Liver (tissue), 9 donors: Measurements from ENCODE around the gene ARHGAP10. TPM values are rescaled to one million over a fixed set of nuclear protein-coding genes. Genes with fewer than 3 reads are reported as not detected.

Experiments used
- DNase-seq: peaks from one replicate; pipeline ENCODE4 v3.0.0-alpha.2; 2017; ENCODE audit warnings: low spot score
- H3K27ac ChIP-seq, 2 donors: one replicate each; pipeline ENCODE4 v1.7.0; 2013; ENCODE audit warnings: inconsistent platforms in 2 of 2, low read length in 2 of 2, control low read depth in 1 of 2, low read depth in 1 of 2, mild to moderate bottlenecking in 1 of 2
- H3K27me3 ChIP-seq, 4 donors: one replicate each; pipeline versions ENCODE4 v1.6.1 to v1.7.0; 2013; ENCODE audit warnings: low read length in 3 of 4, inconsistent platforms in 1 of 4, mild to moderate bottlenecking in 1 of 4, moderate library complexity in 1 of 4; ENCODE audit not compliant: control insufficient read depth in 4 of 4, insufficient read depth in 4 of 4
- H3K36me3 ChIP-seq, 4 donors: one replicate each; pipeline versions ENCODE4 v1.6.1 to v1.7.0; 2013; ENCODE audit warnings: low read length in 3 of 4, mild to moderate bottlenecking in 3 of 4, low read depth in 1 of 4, moderate library complexity in 1 of 4; ENCODE audit not compliant: control insufficient read depth in 4 of 4, insufficient read depth in 3 of 4
- H3K4me1 ChIP-seq, 4 donors: one replicate each; pipeline versions ENCODE4 v1.6.1 to v1.7.0; 2013; ENCODE audit warnings: low read length in 3 of 4, mild to moderate bottlenecking in 3 of 4, moderate library complexity in 1 of 4; ENCODE audit not compliant: control insufficient read depth in 4 of 4, insufficient read depth in 4 of 4
- H3K4me3 ChIP-seq, 3 donors: one replicate each; pipeline versions ENCODE4 v1.6.1 to v1.7.0; 2013; ENCODE audit warnings: low read length in 3 of 3, control low read depth in 1 of 3, low read depth in 1 of 3, mild to moderate bottlenecking in 1 of 3
- H3K9ac ChIP-seq, 2 donors: one replicate each; pipeline ENCODE4 v1.7.0; 2013; ENCODE audit warnings: low read length in 2 of 2, mild to moderate bottlenecking in 2 of 2, moderate library complexity in 2 of 2, control low read depth in 1 of 2, low read depth in 1 of 2
- H3K9me3 ChIP-seq, 4 donors: one replicate each; pipeline versions ENCODE4 v1.6.1 to v1.7.0; 2013; ENCODE audit warnings: low read length in 3 of 4; ENCODE audit not compliant: control insufficient read depth in 4 of 4
- EGR1 ChIP-seq, 2 donors: IDR thresholded peaks; 2 replicates each; pipeline ENCODE4 v1.6.1; 2016 to 2018; ENCODE audit warnings: antibody characterized with exemption in 2 of 2, low read depth in 2 of 2
- FOXA2 ChIP-seq: IDR thresholded peaks from 2 replicates; pipeline ENCODE4 v1.6.1; 2016; ENCODE audit warnings: antibody characterized with exemption
- HNF4A ChIP-seq, 2 donors: conservative IDR thresholded peaks; 2 replicates each; pipeline ENCODE4 v1.6.1; 2016; ENCODE audit warnings: antibody characterized with exemption in 2 of 2, mild to moderate bottlenecking in 2 of 2
- JUND ChIP-seq, 2 donors: IDR thresholded peaks; 2 replicates each; pipeline ENCODE4 v1.6.1; 2016; ENCODE audit warnings: antibody characterized with exemption in 2 of 2
- NR2F2 ChIP-seq: IDR thresholded peaks from 2 replicates; pipeline ENCODE4 v1.6.1; 2016; ENCODE audit warnings: antibody characterized with exemption
- RAD21 ChIP-seq, 2 donors: IDR thresholded peaks; 2 replicates each; pipeline ENCODE4 v1.6.1; 2016; ENCODE audit warnings: antibody characterized with exemption in 2 of 2, mild to moderate bottlenecking in 2 of 2
- RXRA ChIP-seq, 2 donors: IDR thresholded peaks; 2 replicates each; pipeline ENCODE4 v1.6.1; 2017 to 2018; ENCODE audit warnings: antibody characterized with exemption in 2 of 2, mild to moderate bottlenecking in 1 of 2
- SP1 ChIP-seq: IDR thresholded peaks from 2 replicates; pipeline ENCODE4 v1.6.1; 2018; ENCODE audit warnings: antibody characterized with exemption, mild to moderate bottlenecking
- TAF1 ChIP-seq: conservative IDR thresholded peaks from 2 replicates; pipeline ENCODE4 v1.6.1; 2016; ENCODE audit warnings: antibody characterized with exemption, mild to moderate bottlenecking
- YY1 ChIP-seq: IDR thresholded peaks from 2 replicates; pipeline ENCODE4 v1.6.1; 2016; ENCODE audit warnings: antibody characterized with exemption, mild to moderate bottlenecking
- WGBS: extraction: QIAGEN DNeasy Blood & Tissue Kit; methylation state at CpG from one replicate; pipeline ENCODE4 v1.1.7; 2013; 5-methylcytosine and 5-hydroxymethylcytosine counted together
- polyA plus RNA-seq, 2 donors: library from polyadenylated mRNA; stranded (reverse) in 1 of 2; unstranded in 1 of 2; fragments of 200-250 nt in 1 of 2; fragments of >200 nt in 1 of 2; fragmentation: Nextera tagmentation in 1 of 2; extraction: Ambion mirVana in 1 of 2; gene quantifications; one replicate each; pipeline versions ENCODE4 v1.2.1 to v1.2.3, GENCODE V29; 2013 to 2015
- total RNA-seq, 2 donors: library from RNA; depleted of rRNA; stranded (reverse); fragments of >200 nt; gene quantifications; one replicate each; pipeline ENCODE4 v1.2.3, GENCODE V29; 2014
- TF ChIP-seq, protein P1 (sequence below): fragments of 150-350 bp; IDR thresholded peaks from 2 replicates; pipeline ENCODE4 v1.5.1; 2017; ENCODE audit warnings: improper control_type of control experiment, low read depth, low read length; ENCODE audit not compliant: missing input control
- TF ChIP-seq, protein P2 (sequence below): IDR thresholded peaks from 2 replicates; pipeline ENCODE4 v1.6.1; 2016; ENCODE audit warnings: antibody characterized with exemption
- TF ChIP-seq, protein P3 (sequence below): IDR thresholded peaks from 2 replicates; pipeline ENCODE4 v1.6.1; 2016; ENCODE audit warnings: antibody characterized with exemption, mild to moderate bottlenecking
- TF ChIP-seq, protein P4 (sequence below): IDR thresholded peaks from 2 replicates; pipeline ENCODE4 v1.6.1; 2016; ENCODE audit warnings: antibody characterized with exemption
- TF ChIP-seq, protein P5 (sequence below): IDR thresholded peaks from 2 replicates; pipeline ENCODE4 v1.6.1; 2016; ENCODE audit warnings: antibody characterized with exemption
- donor health status: healthy.
- donor health status: healthy.
- donor health status: healthy.
- donor health status: healthy.
- donor health status: healthy.

Gene ARHGAP10
- total and polyA plus RNA-seq, 4 donors = 1.5 to 13.0 (median 4.3) TPM

DNA sequence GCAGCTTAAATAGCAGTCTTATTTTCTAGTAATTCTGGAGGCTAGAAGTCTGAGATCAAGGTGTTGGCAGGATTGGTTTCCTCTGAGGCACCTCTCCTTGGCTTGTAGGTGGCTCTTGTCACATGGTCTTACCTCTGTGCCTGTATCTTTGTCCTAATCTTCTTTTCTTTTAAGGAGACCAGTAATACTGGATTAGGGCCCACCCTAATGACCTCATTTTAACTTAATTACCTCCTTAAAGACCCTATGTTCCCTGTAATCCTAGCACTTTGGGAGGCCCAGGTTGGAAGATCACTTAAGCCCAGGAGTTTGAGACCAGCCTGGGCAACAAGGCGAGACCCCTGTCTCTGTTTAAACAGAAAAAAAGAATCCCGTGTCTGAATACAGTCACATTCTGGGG is 38.9 kb downstream of the ARHGAP10 start:
- no peaks in the 10 kb centered on the region for H3K27me3 ChIP-seq
- DNase-seq = no peak

DNA sequence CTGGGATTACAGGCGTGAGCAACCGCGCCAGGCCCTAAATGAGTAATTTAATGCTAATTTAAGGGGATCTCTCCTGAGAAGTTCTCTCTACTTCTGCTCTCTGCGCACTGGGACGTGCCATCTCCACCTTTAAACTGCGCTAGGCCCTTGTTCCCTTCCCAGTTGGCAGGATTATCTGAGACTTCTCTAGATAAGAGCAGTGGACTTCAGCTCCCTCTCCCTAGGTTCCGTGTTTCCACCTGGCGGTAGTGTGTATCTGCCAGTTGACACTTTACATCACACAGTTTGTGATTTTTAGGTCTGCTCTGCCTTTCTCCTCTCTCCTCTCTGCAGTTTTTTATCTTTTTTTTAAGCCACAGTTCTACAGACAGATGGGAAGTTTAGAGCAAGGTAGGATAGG is 40.2 kb downstream of the ARHGAP10 start:
- DNase-seq = no peak
- H3K9ac ChIP-seq = no peak overlapping the region
- no peak overlapping the region for H3K4me3 ChIP-seq
- TF ChIP-seq, protein P1, sequence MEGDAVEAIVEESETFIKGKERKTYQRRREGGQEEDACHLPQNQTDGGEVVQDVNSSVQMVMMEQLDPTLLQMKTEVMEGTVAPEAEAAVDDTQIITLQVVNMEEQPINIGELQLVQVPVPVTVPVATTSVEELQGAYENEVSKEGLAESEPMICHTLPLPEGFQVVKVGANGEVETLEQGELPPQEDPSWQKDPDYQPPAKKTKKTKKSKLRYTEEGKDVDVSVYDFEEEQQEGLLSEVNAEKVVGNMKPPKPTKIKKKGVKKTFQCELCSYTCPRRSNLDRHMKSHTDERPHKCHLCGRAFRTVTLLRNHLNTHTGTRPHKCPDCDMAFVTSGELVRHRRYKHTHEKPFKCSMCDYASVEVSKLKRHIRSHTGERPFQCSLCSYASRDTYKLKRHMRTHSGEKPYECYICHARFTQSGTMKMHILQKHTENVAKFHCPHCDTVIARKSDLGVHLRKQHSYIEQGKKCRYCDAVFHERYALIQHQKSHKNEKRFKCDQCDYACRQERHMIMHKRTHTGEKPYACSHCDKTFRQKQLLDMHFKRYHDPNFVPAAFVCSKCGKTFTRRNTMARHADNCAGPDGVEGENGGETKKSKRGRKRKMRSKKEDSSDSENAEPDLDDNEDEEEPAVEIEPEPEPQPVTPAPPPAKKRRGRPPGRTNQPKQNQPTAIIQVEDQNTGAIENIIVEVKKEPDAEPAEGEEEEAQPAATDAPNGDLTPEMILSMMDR = no peak
- TF ChIP-seq JUND (IDR thresholded peaks at IDR 0.05) = no peak
- TF ChIP-seq SP1 = no peak
- TF ChIP-seq YY1 = no peak
- TF ChIP-seq, protein P2, sequence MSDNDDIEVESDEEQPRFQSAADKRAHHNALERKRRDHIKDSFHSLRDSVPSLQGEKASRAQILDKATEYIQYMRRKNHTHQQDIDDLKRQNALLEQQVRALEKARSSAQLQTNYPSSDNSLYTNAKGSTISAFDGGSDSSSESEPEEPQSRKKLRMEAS = no peak
- TF ChIP-seq, protein P3, sequence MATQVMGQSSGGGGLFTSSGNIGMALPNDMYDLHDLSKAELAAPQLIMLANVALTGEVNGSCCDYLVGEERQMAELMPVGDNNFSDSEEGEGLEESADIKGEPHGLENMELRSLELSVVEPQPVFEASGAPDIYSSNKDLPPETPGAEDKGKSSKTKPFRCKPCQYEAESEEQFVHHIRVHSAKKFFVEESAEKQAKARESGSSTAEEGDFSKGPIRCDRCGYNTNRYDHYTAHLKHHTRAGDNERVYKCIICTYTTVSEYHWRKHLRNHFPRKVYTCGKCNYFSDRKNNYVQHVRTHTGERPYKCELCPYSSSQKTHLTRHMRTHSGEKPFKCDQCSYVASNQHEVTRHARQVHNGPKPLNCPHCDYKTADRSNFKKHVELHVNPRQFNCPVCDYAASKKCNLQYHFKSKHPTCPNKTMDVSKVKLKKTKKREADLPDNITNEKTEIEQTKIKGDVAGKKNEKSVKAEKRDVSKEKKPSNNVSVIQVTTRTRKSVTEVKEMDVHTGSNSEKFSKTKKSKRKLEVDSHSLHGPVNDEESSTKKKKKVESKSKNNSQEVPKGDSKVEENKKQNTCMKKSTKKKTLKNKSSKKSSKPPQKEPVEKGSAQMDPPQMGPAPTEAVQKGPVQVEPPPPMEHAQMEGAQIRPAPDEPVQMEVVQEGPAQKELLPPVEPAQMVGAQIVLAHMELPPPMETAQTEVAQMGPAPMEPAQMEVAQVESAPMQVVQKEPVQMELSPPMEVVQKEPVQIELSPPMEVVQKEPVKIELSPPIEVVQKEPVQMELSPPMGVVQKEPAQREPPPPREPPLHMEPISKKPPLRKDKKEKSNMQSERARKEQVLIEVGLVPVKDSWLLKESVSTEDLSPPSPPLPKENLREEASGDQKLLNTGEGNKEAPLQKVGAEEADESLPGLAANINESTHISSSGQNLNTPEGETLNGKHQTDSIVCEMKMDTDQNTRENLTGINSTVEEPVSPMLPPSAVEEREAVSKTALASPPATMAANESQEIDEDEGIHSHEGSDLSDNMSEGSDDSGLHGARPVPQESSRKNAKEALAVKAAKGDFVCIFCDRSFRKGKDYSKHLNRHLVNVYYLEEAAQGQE = no peak
- TF ChIP-seq FOXA2 = no peak
- no peak for TF ChIP-seq NR2F2
- TF ChIP-seq RAD21 (IDR thresholded peaks at IDR 0.05) = no peak
- TF ChIP-seq TAF1 = no peak
- no peak overlapping the region for H3K27ac ChIP-seq
- 82% methylated on average over 8 of the region's 8 CpGs for WGBS
- peaks cover 0 to 1% (median 0%) of the 10 kb centered on the region in 4 donors for H3K4me1 ChIP-seq
- H3K9me3 ChIP-seq = no peaks in the 10 kb centered on the region
- no peaks in the 10 kb centered on the region for H3K36me3 ChIP-seq
- no peaks in the 10 kb centered on the region for H3K27me3 ChIP-seq

More for the DNA sequence above, 38.9 kb downstream of the ARHGAP10 start:
- Histone ChIP-seq H3K9ac (no peak overlapping the region), H3K27ac (no peak overlapping the region), H3K9me3 (no peaks in the 10 kb centered on the region), H3K36me3 (no peaks in the 10 kb centered on the region), H3K4me1 (peaks cover 0 to 1% (median 0%) of the 10 kb centered on the region in 4 donors), H3K4me3 (no peak overlapping the region)
- TF ChIP-seq RAD21 (IDR thresholded peaks at IDR 0.05) = no peak
- TF ChIP-seq, protein P4, sequence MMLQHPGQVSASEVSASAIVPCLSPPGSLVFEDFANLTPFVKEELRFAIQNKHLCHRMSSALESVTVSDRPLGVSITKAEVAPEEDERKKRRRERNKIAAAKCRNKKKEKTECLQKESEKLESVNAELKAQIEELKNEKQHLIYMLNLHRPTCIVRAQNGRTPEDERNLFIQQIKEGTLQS = no peak
- WGBS = 93% methylated on average over 2 of the region's 2 CpGs

DNA sequence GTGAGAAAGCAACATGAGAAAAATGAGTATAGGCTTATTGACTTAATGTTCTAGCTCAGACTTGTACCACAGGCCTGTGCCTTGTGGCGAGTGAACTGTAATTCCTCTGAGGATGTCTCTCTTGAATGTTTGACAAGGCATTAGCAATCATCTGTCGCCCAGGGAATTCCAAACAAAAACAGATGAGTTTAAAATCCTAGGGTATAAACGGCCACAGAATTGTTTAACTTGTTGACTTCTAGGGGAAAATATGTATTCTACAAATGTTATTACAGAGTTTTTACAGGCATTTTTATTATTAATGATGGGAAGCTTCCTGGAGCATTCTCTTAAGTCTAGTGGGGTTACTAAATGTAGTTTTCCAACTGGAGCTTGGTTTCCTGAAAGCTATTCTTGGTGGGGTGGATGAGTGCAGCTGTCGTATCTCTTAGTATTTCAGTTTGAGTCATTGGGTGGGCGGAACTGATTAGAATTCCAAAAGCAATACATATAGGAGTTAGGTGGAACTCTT is 40.6 kb downstream of the ARHGAP10 start:
- no peak for DNase-seq
- H3K36me3 ChIP-seq = no peaks in the 10 kb centered on the region
- H3K27me3 ChIP-seq = no peaks in the 10 kb centered on the region
- peaks cover 0 to 1% (median 0%) of the 10 kb centered on the region in 4 donors for H3K4me1 ChIP-seq
- H3K4me3 ChIP-seq = no peak overlapping the region
- 55% methylated on average over 5 of the region's 5 CpGs for WGBS
- H3K9me3 ChIP-seq = no peaks in the 10 kb centered on the region
- no peak overlapping the region for H3K9ac ChIP-seq
- H3K27ac ChIP-seq = no peak overlapping the region
- TF ChIP-seq, protein P5, sequence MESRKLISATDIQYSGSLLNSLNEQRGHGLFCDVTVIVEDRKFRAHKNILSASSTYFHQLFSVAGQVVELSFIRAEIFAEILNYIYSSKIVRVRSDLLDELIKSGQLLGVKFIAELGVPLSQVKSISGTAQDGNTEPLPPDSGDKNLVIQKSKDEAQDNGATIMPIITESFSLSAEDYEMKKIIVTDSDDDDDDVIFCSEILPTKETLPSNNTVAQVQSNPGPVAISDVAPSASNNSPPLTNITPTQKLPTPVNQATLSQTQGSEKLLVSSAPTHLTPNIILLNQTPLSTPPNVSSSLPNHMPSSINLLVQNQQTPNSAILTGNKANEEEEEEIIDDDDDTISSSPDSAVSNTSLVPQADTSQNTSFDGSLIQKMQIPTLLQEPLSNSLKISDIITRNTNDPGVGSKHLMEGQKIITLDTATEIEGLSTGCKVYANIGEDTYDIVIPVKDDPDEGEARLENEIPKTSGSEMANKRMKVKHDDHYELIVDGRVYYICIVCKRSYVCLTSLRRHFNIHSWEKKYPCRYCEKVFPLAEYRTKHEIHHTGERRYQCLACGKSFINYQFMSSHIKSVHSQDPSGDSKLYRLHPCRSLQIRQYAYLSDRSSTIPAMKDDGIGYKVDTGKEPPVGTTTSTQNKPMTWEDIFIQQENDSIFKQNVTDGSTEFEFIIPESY = no peak
- TF ChIP-seq, protein P1 = no peak
- TF ChIP-seq TAF1 (no peak), EGR1 (IDR thresholded peaks at IDR 0.05; ENCODE audit: low read depth in 2 of 2) (no peak), RXRA (IDR thresholded peaks at IDR 0.05) (no peak), FOXA2 (no peak), SP1 (no peak), HNF4A (conservative IDR thresholded peaks at IDR 0.05) (no peak)
- TF ChIP-seq, protein P4 = no peak
